Common myeloid progenitor, CD34-positive (primary cell): ENCODE measurements around the gene SARDH.

ENCODE experiments used
- CTCF ChIA-PET: fragments of 350-600 bp; sonication (Branson Sonifier 250); formaldehyde crosslinking; loops from one replicate; lab custom pipeline; 2021; ENCODE audit warnings: antibody characterized with exemption; lab: Charles Lee
- POLR2A ChIA-PET: fragments of 350-600 bp; sonication (Branson Sonifier 250); formaldehyde crosslinking; loops from one replicate; lab custom pipeline; 2021; ENCODE audit warnings: antibody characterized with exemption; lab: Charles Lee
- DNase-seq, 3 donors: peaks; one replicate each; pipeline versions ENCODE4 v3.0.0 to v3.0.0-alpha.2; 2013
- H3K27ac ChIP-seq, 2 experiments: 1 replicate in 1 of 2; 2 replicates in 1 of 2; pipeline ENCODE4 v1.7.0; 2013; ENCODE audit warnings: inconsistent platforms in 2 of 2, low read length in 2 of 2, mild to moderate bottlenecking in 2 of 2, low read depth in 1 of 2, moderate library complexity in 1 of 2; ENCODE audit not compliant: severe bottlenecking in 2 of 2, insufficient read depth in 1 of 2, poor library complexity in 1 of 2
- H3K27me3 ChIP-seq, 5 experiments: replicated peaks in 2 of 5; 1 replicate in 3 of 5; 2 replicates in 2 of 5; pipeline versions ENCODE4 v1.6.1 to v1.7.0; 2013; ENCODE audit warnings: low read length in 4 of 5, mild to moderate bottlenecking in 2 of 5, moderate library complexity in 2 of 5, inconsistent platforms in 1 of 5; ENCODE audit not compliant: insufficient read depth in 5 of 5, control insufficient read depth in 4 of 5
- H3K36me3 ChIP-seq, 4 experiments: 1 replicate in 2 of 4; 2 replicates in 2 of 4; pipeline versions ENCODE4 v1.6.1 to v1.7.0; 2013; ENCODE audit warnings: low read length in 3 of 4, control low read depth in 1 of 4, mild to moderate bottlenecking in 1 of 4; ENCODE audit not compliant: control insufficient read depth in 4 of 4, insufficient read depth in 4 of 4
- H3K4me1 ChIP-seq, 4 experiments: 1 replicate in 3 of 4; 2 replicates in 1 of 4; pipeline versions ENCODE4 v1.6.1 to v1.7.1; 2013; ENCODE audit warnings: low read length in 3 of 4, mild to moderate bottlenecking in 3 of 4, control low read depth in 1 of 4, inconsistent platforms in 1 of 4, moderate library complexity in 1 of 4; ENCODE audit not compliant: control insufficient read depth in 4 of 4, insufficient read depth in 4 of 4; ENCODE audit errors: control extremely low read depth in 1 of 4
- H3K4me3 ChIP-seq, 7 experiments: 1 replicate in 4 of 7; 2 replicates in 3 of 7; pipeline versions ENCODE4 v1.5.1 to v1.7.0; 2013; ENCODE audit warnings: mild to moderate bottlenecking in 7 of 7, low read length in 6 of 7, moderate library complexity in 6 of 7, inconsistent platforms in 2 of 7, low read depth in 2 of 7, control low read depth in 1 of 7; ENCODE audit not compliant: insufficient read depth in 4 of 7, control insufficient read depth in 1 of 7; ENCODE audit errors: extremely low read depth in 1 of 7
- H3K9me3 ChIP-seq, 5 experiments: 1 replicate in 4 of 5; 2 replicates in 1 of 5; pipeline versions ENCODE4 v1.6.1 to v1.7.1; 2013; ENCODE audit warnings: low read length in 4 of 5, mild to moderate bottlenecking in 2 of 5, inconsistent platforms in 1 of 5, low read depth in 1 of 5, moderate library complexity in 1 of 5; ENCODE audit not compliant: control insufficient read depth in 4 of 5, insufficient read depth in 2 of 5; ENCODE audit errors: control extremely low read depth in 1 of 5
- WGBS: methylation state at CpG from one replicate; pipeline ENCODE4 v1.1.5; 2013; ENCODE audit not compliant: insufficient coverage; 5-methylcytosine and 5-hydroxymethylcytosine counted together

SARDH gene

GRCh38 chr9:133618726-133619125 is 119.4 kb downstream of the SARDH start:
- peaks cover 0 to 70% (median 28%) of the 10 kb centered on the region in 5 experiments for H3K27me3 ChIP-seq
- WGBS: 99% methylated on average over 10 of the region's 10 CpGs
- POLR2A ChIA-PET: no interaction called here
- no peak for DNase-seq
- H3K27ac ChIP-seq: no peak overlapping the region
- no peak overlapping the region for H3K4me3 ChIP-seq
- H3K9me3 ChIP-seq: no peaks in the 10 kb centered on the region
- H3K36me3 ChIP-seq: no peaks in the 10 kb centered on the region
- peaks cover 3 to 9% (median 6%) of the 10 kb centered on the region in 4 experiments for H3K4me1 ChIP-seq
- CTCF ChIA-PET: no interaction called here

GRCh38 chr9:133616643-133617405 is 121.3 kb downstream of the SARDH start:
- peaks cover 3 to 9% (median 6%) of the 10 kb centered on the region in 4 experiments for H3K4me1 ChIP-seq
- no peak overlapping the region for H3K4me3 ChIP-seq
- H3K27ac ChIP-seq: no peak overlapping the region
- ChIA-PET CTCF (interaction anchor here (1.5 kb wide), 1 partner anchor 36 kb away, joined by 4 read pairs; no protein-coding TSS in a partner anchor), POLR2A (no interaction called here)
- no peak for DNase-seq
- peaks cover 0 to 72% (median 23%) of the 10 kb centered on the region in 5 experiments for H3K27me3 ChIP-seq
- H3K9me3 ChIP-seq: no peaks in the 10 kb centered on the region
- 83% methylated on average over 6 of the region's 13 CpGs for WGBS
- H3K36me3 ChIP-seq: no peaks in the 10 kb centered on the region

GRCh38 chr9:133615606-133616188 is 122.5 kb downstream of the SARDH start:
- WGBS: 82% methylated on average over 11 of the region's 13 CpGs
- H3K27me3 ChIP-seq: peaks cover 0 to 79% (median 25%) of the 10 kb centered on the region in 5 experiments
- H3K9me3 ChIP-seq: no peaks in the 10 kb centered on the region
- CTCF ChIA-PET: no interaction called here
- H3K4me1 ChIP-seq: peaks cover 3 to 9% (median 6%) of the 10 kb centered on the region in 4 experiments
- H3K4me3 ChIP-seq: no peak overlapping the region
- POLR2A ChIA-PET: no interaction called here
- no peak for DNase-seq
- H3K36me3 ChIP-seq: no peaks in the 10 kb centered on the region
- no peak overlapping the region for H3K27ac ChIP-seq

GRCh38 chr9:133615186-133615585 is 123.0 kb downstream of the SARDH start:
- H3K9me3 ChIP-seq: no peaks in the 10 kb centered on the region
- 61% methylated on average over 15 of the region's 16 CpGs for WGBS
- DNase-seq: no peak
- H3K36me3 ChIP-seq: no peaks in the 10 kb centered on the region
- H3K27me3 ChIP-seq: peaks cover 0 to 83% (median 28%) of the 10 kb centered on the region in 5 experiments
- no peak overlapping the region for H3K4me3 ChIP-seq
- peaks cover 2 to 9% (median 6%) of the 10 kb centered on the region in 4 experiments for H3K4me1 ChIP-seq
- POLR2A ChIA-PET: no interaction called here
- CTCF ChIA-PET: no interaction called here
- H3K27ac ChIP-seq: no peak overlapping the region

GRCh38 chr9:133614678-133615077 is 123.5 kb downstream of the SARDH start:
- WGBS: 46% methylated on average over 4 of the region's 5 CpGs
- ChIA-PET CTCF (no interaction called here), POLR2A (no interaction called here)
- DNase-seq: no peak
- no peaks in the 10 kb centered on the region for H3K36me3 ChIP-seq
- peaks cover 0 to 4% (median 3%) of the 10 kb centered on the region in 4 experiments for H3K4me1 ChIP-seq
- no peak overlapping the region for H3K4me3 ChIP-seq
- peaks cover 0 to 87% (median 28%) of the 10 kb centered on the region in 5 experiments for H3K27me3 ChIP-seq
- no peak overlapping the region for H3K27ac ChIP-seq
- no peaks in the 10 kb centered on the region for H3K9me3 ChIP-seq

- no peaks in the 10 kb centered on the region for H3K9me3 ChIP-seq
- ChIA-PET POLR2A (no interaction called here), CTCF (no interaction called here)
- no peak overlapping the region for H3K27ac ChIP-seq
- WGBS: 84% methylated on average over 9 of the region's 10 CpGs
- H3K4me1 ChIP-seq: no peaks in the 10 kb centered on the region
- no peaks in the 10 kb centered on the region for H3K36me3 ChIP-seq
- no peak for DNase-seq
- peaks cover 0 to 93% (median 26%) of the 10 kb centered on the region in 5 experiments for H3K27me3 ChIP-seq
- H3K4me3 ChIP-seq: no peak overlapping the region
These were observed 124.1 kb downstream of the SARDH start for GRCh38 chr9:133614056-133614455.
